Kidney epithelial cell (primary cell): ENCODE measurements around the gene SLC9C2. TPM values are rescaled to one million over a fixed set of nuclear protein-coding genes. Genes with fewer than 3 reads are reported as not detected.

Experiments used
- DNase-seq: peaks from one replicate; pipeline ENCODE4 v3.0.0-alpha.2; 2010; ENCODE audit warnings: low read depth
- H3K27me3 ChIP-seq: 2 replicates; pipeline ENCODE4 v1.6.0; 2011; ENCODE audit warnings: low read length; ENCODE audit not compliant: control insufficient read depth, insufficient read depth
- H3K36me3 ChIP-seq: 2 replicates; pipeline ENCODE4 v1.5.1; 2011; ENCODE audit warnings: low read length; ENCODE audit not compliant: control insufficient read depth, insufficient read depth
- H3K4me3 ChIP-seq: 2 replicates; pipeline ENCODE4 v1.5.1; 2011; ENCODE audit warnings: low read depth, mild to moderate bottlenecking, control low read depth, low read length
- CTCF ChIP-seq: IDR thresholded peaks from 2 replicates; pipeline ENCODE4 v1.5.1; 2011; ENCODE audit warnings: mild to moderate bottlenecking, moderate library complexity, low read length, control low read depth, inconsistent platforms; ENCODE audit not compliant: insufficient read depth, poor library complexity, severe bottlenecking
- total RNA-seq: library from RNA; depleted of rRNA; stranded (reverse); fragments of >200 nt; gene quantifications from 2 replicates; pipeline ENCODE4 v1.2.3, GENCODE V29; 2015

The SLC9C2 gene
- total RNA-seq, 1 donor from 2014 or later: not detected

- no peaks in the 10 kb centered on the region for H3K27me3 ChIP-seq
- DNase-seq: no peak
- peaks cover 3% of the 10 kb centered on the region for H3K36me3 ChIP-seq
Observed at GRCh38 chr1:173482683-173483082, 120.2 kb downstream of the SLC9C2 start.

DNA sequence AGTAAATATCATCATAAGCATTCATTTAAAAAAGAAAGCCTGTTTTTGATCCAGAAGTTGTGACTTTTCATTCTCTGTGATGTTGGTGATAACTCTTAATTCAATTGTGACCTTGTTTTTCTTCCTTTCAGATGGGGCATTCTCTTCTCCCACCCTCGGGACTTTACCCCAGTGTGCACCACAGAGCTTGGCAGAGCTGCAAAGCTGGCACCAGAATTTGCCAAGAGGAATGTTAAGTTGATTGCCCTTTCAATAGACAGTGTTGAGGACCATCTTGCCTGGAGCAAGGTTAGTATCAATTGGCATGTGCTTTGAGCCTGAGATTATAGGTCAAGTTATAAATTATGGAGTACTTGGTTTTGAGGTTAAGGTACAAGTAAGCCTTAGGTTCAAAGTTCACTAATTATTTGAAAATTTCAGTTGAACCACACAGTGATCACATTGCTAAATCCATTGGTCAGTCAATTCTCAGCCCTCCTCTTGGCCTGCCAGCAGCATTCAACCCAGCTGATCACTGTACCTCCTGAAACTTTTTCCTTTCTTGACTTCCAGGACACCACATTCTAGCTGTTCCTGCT is 121.6 kb downstream of the SLC9C2 start:
- DNase-seq: no peak
- no peaks in the 10 kb centered on the region for H3K27me3 ChIP-seq
- H3K4me3 ChIP-seq: no peak overlapping the region
- H3K36me3 ChIP-seq: no peaks in the 10 kb centered on the region
- no peak for TF ChIP-seq CTCF

More at GRCh38 chr1:173482683-173483082, 120.2 kb downstream of the SLC9C2 start:
- no peak for TF ChIP-seq CTCF
- no peak overlapping the region for H3K4me3 ChIP-seq

DNA sequence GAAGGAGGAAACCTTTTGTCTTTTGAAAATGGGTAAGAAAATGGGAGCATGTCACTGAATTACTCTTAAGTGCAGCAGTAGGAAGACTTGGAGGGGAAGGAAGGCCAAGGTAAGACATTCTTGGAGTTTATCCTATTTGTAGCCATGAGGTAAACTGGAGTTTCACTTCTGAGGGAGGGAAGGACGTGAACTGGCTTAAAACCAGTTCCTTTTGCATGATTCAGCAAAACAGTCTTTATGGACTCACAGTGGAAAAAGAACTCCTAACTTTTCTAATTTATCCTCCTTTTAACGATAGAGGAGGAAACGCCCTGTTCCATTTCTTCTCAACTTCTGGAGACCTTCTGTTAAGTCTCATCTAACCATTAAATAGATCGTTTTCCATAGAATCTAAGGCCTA is 123.2 kb downstream of the SLC9C2 start:
- H3K36me3 ChIP-seq: no peaks in the 10 kb centered on the region

GRCh38 chr1:173478094-173478674 is 124.7 kb downstream of the SLC9C2 start:
- Histone ChIP-seq H3K27me3 (no peaks in the 10 kb centered on the region), H3K4me3 (peak overlapping the region; percentile 93), H3K36me3 (no peaks in the 10 kb centered on the region)
- no peak for DNase-seq
- TF ChIP-seq CTCF: no peak

More for the DNA sequence above, 123.2 kb downstream of the SLC9C2 start:
- TF ChIP-seq CTCF: no peak
- H3K4me3 ChIP-seq: no peak overlapping the region
- no peak for DNase-seq
- H3K27me3 ChIP-seq: no peaks in the 10 kb centered on the region

- peak within 1 kb of the TSS; percentile 93 for H3K4me3 ChIP-seq
- H3K27me3 ChIP-seq: no peaks in the 10 kb centered on the region
- no peaks in the 10 kb centered on the region for H3K36me3 ChIP-seq
- no peak for DNase-seq
- TF ChIP-seq CTCF: no peak
Observed at GRCh38 chr1:173477286-173478093, 125.4 kb downstream of the SLC9C2 start, which contains the start of gene PRDX6. Gene PRDX6, plus strand, starts transcription at chr1:173477335. Its CDS starts 63 bp downstream, at chr1:173477398.
